Measurements from ENCODE around the gene MAGEA11. TPM values are rescaled to one million over a fixed set of nuclear protein-coding genes. Genes with fewer than 3 reads are reported as not detected.

MAGEA11 gene
- total and polyA plus RNA-seq, 8 donors, result not detected

- FAIRE-seq (no peak), ATAC-seq (no peak), DNase-seq (no peak)
- Histone ChIP-seq H3K4me3 (no peak overlapping the region), H3K9me3 (no peaks in the 10 kb centered on the region), H3K27me3 (peaks cover 0 to 10% (median 0%) of the 10 kb centered on the region in 4 donors), H3K4me1 (no peaks in the 10 kb centered on the region), H3K36me3 (no peaks in the 10 kb centered on the region), H3K27ac (no peak overlapping the region)
- 53 to 61% methylated on average over 10 of the region's 11 CpGs for WGBS, 2 donors
- TF ChIP-seq, protein P1, sequence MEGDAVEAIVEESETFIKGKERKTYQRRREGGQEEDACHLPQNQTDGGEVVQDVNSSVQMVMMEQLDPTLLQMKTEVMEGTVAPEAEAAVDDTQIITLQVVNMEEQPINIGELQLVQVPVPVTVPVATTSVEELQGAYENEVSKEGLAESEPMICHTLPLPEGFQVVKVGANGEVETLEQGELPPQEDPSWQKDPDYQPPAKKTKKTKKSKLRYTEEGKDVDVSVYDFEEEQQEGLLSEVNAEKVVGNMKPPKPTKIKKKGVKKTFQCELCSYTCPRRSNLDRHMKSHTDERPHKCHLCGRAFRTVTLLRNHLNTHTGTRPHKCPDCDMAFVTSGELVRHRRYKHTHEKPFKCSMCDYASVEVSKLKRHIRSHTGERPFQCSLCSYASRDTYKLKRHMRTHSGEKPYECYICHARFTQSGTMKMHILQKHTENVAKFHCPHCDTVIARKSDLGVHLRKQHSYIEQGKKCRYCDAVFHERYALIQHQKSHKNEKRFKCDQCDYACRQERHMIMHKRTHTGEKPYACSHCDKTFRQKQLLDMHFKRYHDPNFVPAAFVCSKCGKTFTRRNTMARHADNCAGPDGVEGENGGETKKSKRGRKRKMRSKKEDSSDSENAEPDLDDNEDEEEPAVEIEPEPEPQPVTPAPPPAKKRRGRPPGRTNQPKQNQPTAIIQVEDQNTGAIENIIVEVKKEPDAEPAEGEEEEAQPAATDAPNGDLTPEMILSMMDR (IDR thresholded peaks at IDR 0.05), result no peak
- intact Hi-C loops (cut with DNase I), result no loop called here
Measured at GRCh38 chrX:149762696-149763614, 51.1 kb downstream of the MAGEA11 start.

Other genes with a start within 250 kb of the MAGEA11 start
- 10 to 100 TPM; 15.7 to 36.6 (median 25.5) TPM for gene IDS, start 206.8 kb upstream of the MAGEA11 start, total RNA-seq
- gene IDS, start 206.8 kb upstream of the MAGEA11 start, polyA plus RNA-seq, result 10 to 100 TPM; 16.6 to 50.2 TPM
- 10 to 100 TPM; 11.0 to 13.9 (median 11.6) TPM for gene EOLA1, start 171.0 kb upstream of the MAGEA11 start, total RNA-seq
- 10 to 100 TPM; 11.6 to 19.1 TPM for gene EOLA1, start 171.0 kb upstream of the MAGEA11 start, polyA plus RNA-seq
- gene HSFX3, start 162.1 kb upstream of the MAGEA11 start, total RNA-seq, result not detected
- gene HSFX3, start 162.1 kb upstream of the MAGEA11 start, polyA plus RNA-seq, result not detected
- not detected for gene MAGEA9B, start 124.6 kb upstream of the MAGEA11 start, total RNA-seq
- not detected for gene MAGEA9B, start 124.6 kb upstream of the MAGEA11 start, polyA plus RNA-seq
- under 1 TPM in 3 of 6 donors, not detected in 3; 0.16 to 0.31 (median 0.17) TPM for gene HSFX2, start 116.7 kb upstream of the MAGEA11 start, total RNA-seq
- 1 to 10 TPM in 1 of 2 donors, under 1 TPM in 1; 0.77 to 1.3 TPM for gene HSFX2, start 116.7 kb upstream of the MAGEA11 start, polyA plus RNA-seq
- 10 to 100 TPM in 2 of 6 donors, 1 to 10 TPM in 4; 5.1 to 13.7 (median 9.0) TPM for gene TMEM185A, start 80.3 kb upstream of the MAGEA11 start, total RNA-seq
- 1 to 10 TPM; 6.2 to 9.8 TPM for gene TMEM185A, start 80.3 kb upstream of the MAGEA11 start, polyA plus RNA-seq
- 1 to 10 TPM in 1 of 6 donors, under 1 TPM in 5; 0.25 to 1.2 (median 0.58) TPM for gene HSFX1, start 62.0 kb downstream of the MAGEA11 start, total RNA-seq
- under 1 TPM; 0.38 to 0.68 TPM for gene HSFX1, start 62.0 kb downstream of the MAGEA11 start, polyA plus RNA-seq
- gene MAGEA9, start 69.9 kb downstream of the MAGEA11 start, total RNA-seq, result not detected
- not detected for gene MAGEA9, start 69.9 kb downstream of the MAGEA11 start, polyA plus RNA-seq
- not detected for gene MAGEA8, start 169.1 kb downstream of the MAGEA11 start, total RNA-seq
- not detected for gene MAGEA8, start 169.1 kb downstream of the MAGEA11 start, polyA plus RNA-seq
- not detected for gene HSFX4, start 217.5 kb downstream of the MAGEA11 start, total RNA-seq
- under 1 TPM in 1 of 2 donors, not detected in 1; 0.09 TPM for gene HSFX4, start 217.5 kb downstream of the MAGEA11 start, polyA plus RNA-seq
- 10 to 100 TPM; 13.4 to 21.5 (median 17.6) TPM for gene EOLA2, start 226.4 kb downstream of the MAGEA11 start, total RNA-seq
- 10 to 100 TPM; 29.5 to 54.0 TPM for gene EOLA2, start 226.4 kb downstream of the MAGEA11 start, polyA plus RNA-seq

Measured in pancreas (tissue), 10 donors.